Fibroblast of mammary gland (primary cell): Measurements from ENCODE around the gene E2F8.
A peak's percentile ranks its signal among the peaks of the same experiment; 100 is the strongest.
"Not testable (repeated sequence)": the region's sequence is repeated elsewhere in the genome, so short reads cannot be mapped to it uniquely, and the experiment has no call there.

Source experiments
- DNase-seq: peaks from one replicate; pipeline ENCODE4 v3.0.0-alpha.2; 2010; ENCODE audit warnings: low read depth
- H3K4me3 ChIP-seq: 2 replicates; pipeline ENCODE4 v1.5.1; 2011; ENCODE audit warnings: low read depth, mild to moderate bottlenecking, low read length, moderate library complexity; ENCODE audit not compliant: control insufficient read depth
- CTCF ChIP-seq: conservative IDR thresholded peaks from 2 replicates; pipeline ENCODE4 v1.5.1; 2011; ENCODE audit warnings: low read depth, low read length, inconsistent platforms; ENCODE audit not compliant: control insufficient read depth, insufficient read depth

The E2F8 gene

GRCh38 chr11:19281555-19281954 lies 40.8 kb upstream of the E2F8 start:
- no peak overlapping the region for H3K4me3 ChIP-seq
- DNase-seq = no peak
- TF ChIP-seq CTCF = no peak

- DNase-seq = no peak
- TF ChIP-seq CTCF = no peak
- H3K4me3 ChIP-seq = no peak overlapping the region
Observed at GRCh38 chr11:19281041-19281440, 40.3 kb upstream of the E2F8 start.

- no peak for TF ChIP-seq CTCF
- no peak for DNase-seq
- H3K4me3 ChIP-seq = no peak overlapping the region
Observed at GRCh38 chr11:19279451-19279850, 38.7 kb upstream of the E2F8 start.

- no peak for TF ChIP-seq CTCF
- DNase-seq = peak; percentile 27
- H3K4me3 ChIP-seq = no peak overlapping the region
Observed at GRCh38 chr11:19276859-19277808, 36.4 kb upstream of the E2F8 start.

GRCh38 chr11:19275496-19275895 lies 34.8 kb upstream of the E2F8 start:
- DNase-seq = no peak
- no peak overlapping the region for H3K4me3 ChIP-seq
- TF ChIP-seq CTCF = no peak

- H3K4me3 ChIP-seq = not testable (repeated sequence)
Observed at GRCh38 chr11:19273219-19273618, 32.5 kb upstream of the E2F8 start.

GRCh38 chr11:19268909-19269308 lies 28.2 kb upstream of the E2F8 start:
- DNase-seq = no peak
- H3K4me3 ChIP-seq = no peak overlapping the region

More at GRCh38 chr11:19273219-19273618, 32.5 kb upstream of the E2F8 start:
- DNase-seq = not testable (repeated sequence)

More at GRCh38 chr11:19268909-19269308, 28.2 kb upstream of the E2F8 start:
- no peak for TF ChIP-seq CTCF
